ENCODE data around the gene DOCK3. TPM values are rescaled to one million over a fixed set of nuclear protein-coding genes. Genes with fewer than 3 reads are reported as not detected.

DOCK3 gene
- total and polyA plus RNA-seq, 10 of the 15 experiments (the other 5 are each of a cell fraction or from before 2014, with no cell fraction given), result 0.02 to 0.52 (median 0.04) TPM; not detected in 5

- no peak for TF ChIP-seq BCLAF1 (IDR thresholded peaks at IDR 0.05)
Observed at GRCh38 chr3:51146781-51147180, 472.1 kb downstream of the DOCK3 start (continued).

GRCh38 chr3:51156147-51156546 lies 481.4 kb downstream of the DOCK3 start:
- Histone ChIP-seq H3K9me3 (replicated peaks; ENCODE audit: control insufficient read depth, insufficient read depth, low read length) (no peaks in the 10 kb centered on the region), H3K79me2 (ENCODE audit: control insufficient read depth, insufficient read depth, low read length) (no peaks in the 10 kb centered on the region), H3K36me3 (ENCODE audit: control insufficient read depth in 2 of 2, insufficient read depth in 2 of 2, low read length in 1 of 2) (no peaks in the 10 kb centered on the region), H3K27ac (ENCODE audit: control insufficient read depth, insufficient read depth) (no peak overlapping the region), H2AFZ (ENCODE audit: control insufficient read depth, low read depth, low read length) (no peak overlapping the region), H4K20me1 (ENCODE audit: control insufficient read depth, insufficient read depth) (no peaks in the 10 kb centered on the region), H3K4me3 (no peak overlapping the region), H3K9ac (ENCODE audit: control insufficient read depth, insufficient read depth, low read length) (no peak overlapping the region), H3K4me2 (ENCODE audit: control insufficient read depth, insufficient read depth) (no peak overlapping the region), H3K27me3 (replicated peaks in 1 of 2; ENCODE audit: control insufficient read depth in 2 of 2, insufficient read depth in 2 of 2, low read length in 1 of 2) (no peaks in the 10 kb centered on the region), H3K4me1 (ENCODE audit: control insufficient read depth, insufficient read depth, low read length) (no peaks in the 10 kb centered on the region)
- FAIRE-seq (peak; percentile 49), ATAC-seq (no peak), DNase-seq (ENCODE audit: low read depth, low spot score) (no peak)
- TF ChIP-seq NKRF (conservative IDR thresholded peaks at IDR 0.05), result no peak
- no peak for TF ChIP-seq SPI1 (IDR thresholded peaks at IDR 0.05; ENCODE audit: borderline replicate concordance, insufficient read depth, low read depth, low read length)
- intact Hi-C loops (cut with micrococcal nuclease; ENCODE audit: unreplicated experiment) (no loop called here), in situ Hi-C loops (cut with MboI) (no loop called here)
- 0% methylated on average over 2 of the region's 2 CpGs for WGBS (ENCODE audit: insufficient coverage, insufficient replicate concordance, low lambda C conversion rate, missing lambda C conversion rate)
- POLR2A ChIA-PET, result no interaction called here
- CTCF ChIA-PET, result no interaction called here
- SMC1A ChIA-PET (ENCODE audit: uncharacterized antibody, unreplicated experiment), result no interaction called here
- RAD21 ChIA-PET (ENCODE audit: unreplicated experiment), result no interaction called here
- BruUV-seq (replicated peaks), result no TSS peak
